ENCODE results near the gene ABCD3.

DNA sequence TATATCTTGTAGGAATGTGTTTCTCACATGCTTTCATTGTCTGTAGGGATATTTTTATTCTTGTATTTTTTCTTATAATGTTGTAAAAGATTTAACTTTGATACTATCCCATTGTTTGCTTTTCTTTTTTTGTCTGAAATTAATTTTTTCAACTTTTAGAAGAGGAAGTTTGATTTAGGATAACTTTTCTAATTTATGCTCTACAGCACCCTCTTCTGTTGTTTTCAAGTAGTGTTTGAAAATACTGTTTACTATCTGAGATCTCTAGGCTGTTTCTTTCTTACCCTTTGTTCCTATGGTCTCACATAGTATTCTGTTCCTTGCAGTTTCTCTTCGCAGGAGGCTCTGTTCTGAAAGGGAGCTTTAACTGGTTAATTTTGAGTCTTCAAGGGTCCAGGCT, 21.9 kb downstream of the ABCD3 start:
- TF ChIP-seq POLR2A (IDR thresholded peaks at IDR 0.05): no peak
- TF ChIP-seq, protein P1, sequence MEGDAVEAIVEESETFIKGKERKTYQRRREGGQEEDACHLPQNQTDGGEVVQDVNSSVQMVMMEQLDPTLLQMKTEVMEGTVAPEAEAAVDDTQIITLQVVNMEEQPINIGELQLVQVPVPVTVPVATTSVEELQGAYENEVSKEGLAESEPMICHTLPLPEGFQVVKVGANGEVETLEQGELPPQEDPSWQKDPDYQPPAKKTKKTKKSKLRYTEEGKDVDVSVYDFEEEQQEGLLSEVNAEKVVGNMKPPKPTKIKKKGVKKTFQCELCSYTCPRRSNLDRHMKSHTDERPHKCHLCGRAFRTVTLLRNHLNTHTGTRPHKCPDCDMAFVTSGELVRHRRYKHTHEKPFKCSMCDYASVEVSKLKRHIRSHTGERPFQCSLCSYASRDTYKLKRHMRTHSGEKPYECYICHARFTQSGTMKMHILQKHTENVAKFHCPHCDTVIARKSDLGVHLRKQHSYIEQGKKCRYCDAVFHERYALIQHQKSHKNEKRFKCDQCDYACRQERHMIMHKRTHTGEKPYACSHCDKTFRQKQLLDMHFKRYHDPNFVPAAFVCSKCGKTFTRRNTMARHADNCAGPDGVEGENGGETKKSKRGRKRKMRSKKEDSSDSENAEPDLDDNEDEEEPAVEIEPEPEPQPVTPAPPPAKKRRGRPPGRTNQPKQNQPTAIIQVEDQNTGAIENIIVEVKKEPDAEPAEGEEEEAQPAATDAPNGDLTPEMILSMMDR (IDR thresholded peaks at IDR 0.05): no peak
